DOHH2 (cell line): ENCODE measurements around the gene RPL32.

Experiments
- H3F3A ChIP-seq: fragments of 200-600 bp; sonication (generic), shearing (Covaris generic); 2 replicates; pipeline ENCODE4 v1.6.0; 2016; ENCODE audit warnings: antibody characterized with exemption, mild to moderate bottlenecking; ENCODE audit not compliant: control insufficient read depth, insufficient read depth
- H3K27ac ChIP-seq: fragments of 200-600 bp; sonication (generic); 2 replicates; pipeline ENCODE4 v1.5.1; 2014; ENCODE audit warnings: low read depth, mild to moderate bottlenecking, low read length, moderate library complexity
- H3K27me3 ChIP-seq: fragments of 200-600 bp; sonication (generic); 2 replicates; pipeline ENCODE4 v1.6.1; 2014; ENCODE audit warnings: mild to moderate bottlenecking, low read length, mixed read lengths; ENCODE audit not compliant: control insufficient read depth
- H3K36me3 ChIP-seq: fragments of 200-600 bp; sonication (generic); 2 replicates; pipeline ENCODE4 v1.6.1; 2014; ENCODE audit warnings: mild to moderate bottlenecking, low read length, moderate library complexity, mixed read lengths; ENCODE audit not compliant: control insufficient read depth
- H3K4me1 ChIP-seq: fragments of 200-600 bp; sonication (generic); 2 replicates; pipeline ENCODE4 v1.6.1; 2014; ENCODE audit warnings: mild to moderate bottlenecking, low read length, mixed read lengths; ENCODE audit not compliant: control insufficient read depth
- H3K4me2 ChIP-seq: fragments of 200-600 bp; sonication (generic); 2 replicates; pipeline ENCODE4 v1.6.0; 2014; ENCODE audit warnings: mild to moderate bottlenecking, low read length, moderate library complexity
- H3K4me3 ChIP-seq: fragments of 200-600 bp; sonication (generic); 2 replicates; pipeline ENCODE4 v1.5.1; 2014; ENCODE audit warnings: mild to moderate bottlenecking, low read length, mixed read lengths
- H3K79me2 ChIP-seq: fragments of 200-600 bp; sonication (generic); 2 replicates; pipeline ENCODE4 v1.6.1; 2014; ENCODE audit warnings: mild to moderate bottlenecking, low read length, mixed read lengths; ENCODE audit not compliant: control insufficient read depth
- H3K9me2 ChIP-seq: fragments of 200-600 bp; sonication (generic); replicated peaks from 2 replicates; pipeline ENCODE4 v1.6.1; 2014; ENCODE audit warnings: mild to moderate bottlenecking, low read length, mixed read lengths; ENCODE audit not compliant: control insufficient read depth
- H3K9me3 ChIP-seq: fragments of 200-600 bp; sonication (generic); 2 replicates; pipeline ENCODE4 v1.6.1; 2014; ENCODE audit warnings: antibody characterized with exemption, low read length, mixed read lengths; ENCODE audit not compliant: control insufficient read depth, insufficient read depth
- H4K20me1 ChIP-seq: fragments of 200-600 bp; sonication (generic); 2 replicates; pipeline ENCODE4 v1.6.0; 2014; ENCODE audit warnings: low read depth, mild to moderate bottlenecking, antibody characterized with exemption, low read length, moderate library complexity; ENCODE audit not compliant: control insufficient read depth, insufficient read depth
- CTCF ChIP-seq: fragments of 200-600 bp; sonication (generic); IDR thresholded peaks from one replicate; pipeline ENCODE4 v1.5.1; 2014; ENCODE audit warnings: antibody characterized with exemption, mild to moderate bottlenecking, low read depth, low read length; ENCODE audit not compliant: poor library complexity, severe bottlenecking
- EZH2phosphoT487 ChIP-seq: fragments of 200-600 bp; sonication (generic); IDR thresholded peaks from 2 replicates; pipeline ENCODE4 v1.6.1; 2017; ENCODE audit warnings: borderline replicate concordance, mild to moderate bottlenecking, antibody characterized with exemption, low read length, moderate library complexity, mixed read lengths

The RPL32 gene

GRCh38 chr3:12833222-12834161 lies 7.9 kb downstream of the RPL32 start:
- H4K20me1 ChIP-seq = peaks cover 29% of the 10 kb centered on the region
- peaks cover 75% of the 10 kb centered on the region for H3F3A ChIP-seq
- peaks cover 17% of the 10 kb centered on the region for H3K4me1 ChIP-seq

GRCh38 chr3:12832350-12833221 lies 8.8 kb downstream of the RPL32 start:
- Histone ChIP-seq H3K27ac (no peak overlapping the region), H3K36me3 (peaks cover 66% of the 10 kb centered on the region), H3K9me2 (no peaks in the 10 kb centered on the region), H3K9me3 (no peaks in the 10 kb centered on the region), H3K79me2 (peaks cover 15% of the 10 kb centered on the region), H3K4me3 (no peak overlapping the region), H3K4me1 (peaks cover 8% of the 10 kb centered on the region), H3K4me2 (no peak overlapping the region), H4K20me1 (peaks cover 22% of the 10 kb centered on the region; the same call in 1 of the 2 replicates), H3K27me3 (no peaks in the 10 kb centered on the region), H3F3A (peaks cover 68% of the 10 kb centered on the region)
- no peak for TF ChIP-seq EZH2phosphoT487

More at GRCh38 chr3:12833222-12834161, 7.9 kb downstream of the RPL32 start:
- Histone ChIP-seq H3K9me2 (no peaks in the 10 kb centered on the region), H3K27ac (no peak overlapping the region), H3K9me3 (no peaks in the 10 kb centered on the region), H3K4me3 (no peak overlapping the region), H3K36me3 (peaks cover 75% of the 10 kb centered on the region), H3K27me3 (no peaks in the 10 kb centered on the region), H3K79me2 (peaks cover 24% of the 10 kb centered on the region), H3K4me2 (no peak overlapping the region)
- TF ChIP-seq CTCF (no peak), EZH2phosphoT487 (no peak)

GRCh38 chr3:12831301-12831866 lies 10.0 kb downstream of the RPL32 start:
- TF ChIP-seq CTCF = no peak
- TF ChIP-seq EZH2phosphoT487 = no peak
- Histone ChIP-seq H4K20me1 (peaks cover 11% of the 10 kb centered on the region; the same call in 1 of the 2 replicates), H3K27ac (no peak overlapping the region), H3K36me3 (peaks cover 54% of the 10 kb centered on the region), H3K27me3 (no peaks in the 10 kb centered on the region), H3K9me3 (no peaks in the 10 kb centered on the region), H3K4me3 (no peak overlapping the region), H3K4me2 (no peak overlapping the region), H3K4me1 (no peaks in the 10 kb centered on the region), H3K9me2 (no peaks in the 10 kb centered on the region), H3K79me2 (peaks cover 3% of the 10 kb centered on the region), H3F3A (peaks cover 56% of the 10 kb centered on the region)
